ENCODE data around the gene SERPINB1. TPM values are rescaled to one million over a fixed set of nuclear protein-coding genes. Genes with fewer than 3 reads are reported as not detected.

Gene SERPINB1
- total RNA-seq, 1 donor from 2014 or later, result 61.6 TPM

- Mint-ChIP-seq H3K9me3 (ENCODE audit: low read depth) (peaks cover 3% of the 10 kb centered on the region), H3K27me3 (no peaks in the 10 kb centered on the region), H3K4me1 (ENCODE audit: low read depth) (no peaks in the 10 kb centered on the region), H3K27ac (peak overlapping the region; percentile 40), H3K4me3 (ENCODE audit: low read depth) (no peak overlapping the region), H3K36me3 (ENCODE audit: insufficient read depth) (peaks cover 14% of the 10 kb centered on the region)
- no peak for TF ChIP-seq CTCF (IDR thresholded peaks at IDR 0.05; ENCODE audit: unreplicated experiment)
- DNase-seq (ENCODE audit: low spot score, unreplicated experiment), result no peak
Measured at GRCh38 chr6:2783188-2783963, 58.3 kb downstream of the SERPINB1 start.

GRCh38 chr6:2782825-2783187, 58.9 kb downstream of the SERPINB1 start:
- H3K27me3 Mint-ChIP-seq, result no peaks in the 10 kb centered on the region
- TF ChIP-seq CTCF (IDR thresholded peaks at IDR 0.05; ENCODE audit: unreplicated experiment), result no peak
- DNase-seq (ENCODE audit: low spot score, unreplicated experiment), result no peak
- H3K27ac Mint-ChIP-seq, result peak overlapping the region; percentile 40
- H3K4me3 Mint-ChIP-seq (ENCODE audit: low read depth), result no peak overlapping the region
- H3K4me1 Mint-ChIP-seq (ENCODE audit: low read depth), result no peaks in the 10 kb centered on the region
- H3K9me3 Mint-ChIP-seq (ENCODE audit: low read depth), result peaks cover 3% of the 10 kb centered on the region
- H3K36me3 Mint-ChIP-seq (ENCODE audit: insufficient read depth), result peaks cover 12% of the 10 kb centered on the region

- TF ChIP-seq CTCF (IDR thresholded peaks at IDR 0.05; ENCODE audit: unreplicated experiment), result no peak
- no peak overlapping the region for H3K4me3 Mint-ChIP-seq (ENCODE audit: low read depth)
- peaks cover 3% of the 10 kb centered on the region for H3K9me3 Mint-ChIP-seq (ENCODE audit: low read depth)
- DNase-seq (ENCODE audit: low spot score, unreplicated experiment), result no peak
- no peak overlapping the region for H3K27ac Mint-ChIP-seq
- H3K36me3 Mint-ChIP-seq (ENCODE audit: insufficient read depth), result peaks cover 8% of the 10 kb centered on the region
- no peaks in the 10 kb centered on the region for H3K4me1 Mint-ChIP-seq (ENCODE audit: low read depth)
- H3K27me3 Mint-ChIP-seq, result no peaks in the 10 kb centered on the region
Measured at GRCh38 chr6:2782356-2782708, 59.3 kb downstream of the SERPINB1 start.

Small RNA genes lying within 50 kb of the gene (microRNA-seq; reads per million reads assigned to microRNA genes)
- not detected for gene MIR4645 (ENCODE audit: borderline number of aligned reads, unreplicated experiment)

Other genes starting within 250 kb of the SERPINB1 start
- gene MYLK4, start 90.9 kb downstream of the SERPINB1 start, total RNA-seq, result 0.60 and 0.80 TPM in 2 replicates
- gene WRNIP1, start 76.5 kb downstream of the SERPINB1 start, total RNA-seq, result 40.4 and 42.5 TPM in 2 replicates
- gene SERPINB9, start 61.4 kb upstream of the SERPINB1 start, total RNA-seq, result 6.5 and 7.6 TPM in 2 replicates
- gene SERPINB6, start 129.7 kb upstream of the SERPINB1 start, total RNA-seq, result 220 and 226 TPM in 2 replicates
- 41.3 and 45.8 TPM in 2 replicates for gene NQO2, start 158.0 kb upstream of the SERPINB1 start, total RNA-seq
- 15.1 and 15.5 TPM in 2 replicates for gene RIPK1, start 226.6 kb upstream of the SERPINB1 start, total RNA-seq

Measured in progenitor cell of endocrine pancreas (in vitro differentiated cells).